OCI-LY1 (cell line): ENCODE data around the gene KRTAP16-1.

Source experiments
- H2AFZ ChIP-seq: fragments of 200-600 bp; sonication (generic), shearing (Covaris generic); 2 replicates; pipeline ENCODE4 v1.6.0; 2014; ENCODE audit warnings: antibody characterized with exemption, mild to moderate bottlenecking, low read length
- H3F3A ChIP-seq: fragments of 200-600 bp; sonication (generic), shearing (Covaris generic); 2 replicates; pipeline ENCODE4 v1.6.0; 2014; ENCODE audit warnings: mild to moderate bottlenecking, antibody characterized with exemption, low read length, moderate library complexity; ENCODE audit not compliant: insufficient read depth
- H3K27ac ChIP-seq: fragments of 200-600 bp; sonication (generic); 2 replicates; pipeline ENCODE4 v1.5.1; 2014; ENCODE audit warnings: low read length, mixed run types, mild to moderate bottlenecking, low read depth; ENCODE audit not compliant: poor library complexity, severe bottlenecking
- H3K27me3 ChIP-seq: fragments of 200-600 bp; sonication (generic); 2 replicates; pipeline ENCODE4 v1.6.0; 2014; ENCODE audit warnings: antibody characterized with exemption, mild to moderate bottlenecking, low read length, moderate library complexity; ENCODE audit not compliant: insufficient read depth
- H3K36me3 ChIP-seq: fragments of 200-600 bp; sonication (generic); 2 replicates; pipeline ENCODE4 v1.6.1; 2014; ENCODE audit warnings: mild to moderate bottlenecking, antibody characterized with exemption, low read length, moderate library complexity, mixed read lengths; ENCODE audit not compliant: insufficient read depth
- H3K4me1 ChIP-seq: fragments of 200-600 bp; sonication (generic); 2 replicates; pipeline ENCODE4 v1.5.1; 2014; ENCODE audit warnings: mild to moderate bottlenecking, low read length, moderate library complexity; ENCODE audit not compliant: insufficient read depth, severe bottlenecking
- H3K4me2 ChIP-seq: fragments of 200-600 bp; sonication (generic), shearing (Covaris generic); 2 replicates; pipeline ENCODE4 v1.6.1; 2014; ENCODE audit warnings: low read length
- H3K4me3 ChIP-seq: fragments of 200-600 bp; sonication (generic); 2 replicates; pipeline ENCODE4 v1.5.1; 2014; ENCODE audit warnings: low read length, low read depth, mild to moderate bottlenecking, mixed read lengths; ENCODE audit not compliant: poor library complexity, severe bottlenecking
- H3K79me2 ChIP-seq: fragments of 200-600 bp; shearing (Covaris generic); 2 replicates; pipeline ENCODE4 v1.6.1; 2016; ENCODE audit warnings: mixed run types, low read length, mixed read lengths; ENCODE audit not compliant: insufficient read depth
- H3K9ac ChIP-seq: fragments of 200-600 bp; sonication (generic), shearing (Covaris generic); 2 replicates; pipeline ENCODE4 v1.6.1; 2014; ENCODE audit warnings: mild to moderate bottlenecking, low read length, mixed read lengths
- H3K9me2 ChIP-seq: fragments of 200-600 bp; sonication (generic), shearing (Covaris generic); 2 replicates; pipeline ENCODE4 v1.6.1; 2014; ENCODE audit warnings: low read depth, mild to moderate bottlenecking, low read length, mixed read lengths
- H3K9me3 ChIP-seq: fragments of 200-600 bp; shearing (Covaris generic); 2 replicates; pipeline ENCODE4 v1.6.1; 2014; ENCODE audit warnings: low read length, mixed read lengths
- H4K20me1 ChIP-seq: fragments of 200-600 bp; sonication (generic), shearing (Covaris generic); 2 replicates; pipeline ENCODE4 v1.6.0; 2016; ENCODE audit warnings: mild to moderate bottlenecking, low read length; ENCODE audit not compliant: insufficient read depth
- EZH2 ChIP-seq: fragments of 200-600 bp; sonication (generic), shearing (Covaris generic); IDR thresholded peaks from 2 replicates; pipeline ENCODE4 v1.8.0; 2017; ENCODE audit warnings: borderline replicate concordance, mixed run types, mild to moderate bottlenecking, antibody characterized with exemption, low read length, moderate library complexity, mixed read lengths
- TF ChIP-seq, protein P1 (sequence below): fragments of 200-600 bp; sonication (generic), shearing (Covaris generic); IDR thresholded peaks from 2 replicates; pipeline ENCODE4 v1.5.1; 2017; ENCODE audit warnings: mild to moderate bottlenecking, antibody characterized with exemption, low read length, moderate library complexity, mixed read lengths

Gene KRTAP16-1

DNA sequence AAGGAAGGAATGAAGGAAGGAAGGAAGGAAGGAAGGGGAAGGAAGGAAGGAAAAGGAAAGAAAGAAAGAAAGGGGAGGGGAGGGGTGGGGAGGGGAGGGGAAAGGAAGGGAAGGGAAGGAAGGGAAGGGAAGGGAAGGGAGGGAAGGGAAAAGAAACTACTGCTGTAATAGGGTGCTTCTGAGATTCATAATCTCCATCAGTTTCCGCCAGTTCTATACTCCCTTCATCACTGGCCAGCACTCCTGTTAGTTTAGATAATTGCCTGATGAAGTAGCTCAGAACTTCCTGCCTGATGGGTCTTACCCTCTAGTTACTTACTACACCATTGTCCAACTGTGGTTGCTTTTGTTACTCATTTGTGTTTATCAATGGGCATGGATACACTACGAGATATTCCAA, 45.9 kb downstream of the KRTAP16-1 start:
- H3K4me1 ChIP-seq = no peaks in the 10 kb centered on the region
- H3K9me3 ChIP-seq = no peaks in the 10 kb centered on the region
- H3K4me2 ChIP-seq = no peak overlapping the region
- H3K4me3 ChIP-seq = no peak overlapping the region
- no peaks in the 10 kb centered on the region for H4K20me1 ChIP-seq
- H2AFZ ChIP-seq = no peak overlapping the region
- TF ChIP-seq, protein P1, sequence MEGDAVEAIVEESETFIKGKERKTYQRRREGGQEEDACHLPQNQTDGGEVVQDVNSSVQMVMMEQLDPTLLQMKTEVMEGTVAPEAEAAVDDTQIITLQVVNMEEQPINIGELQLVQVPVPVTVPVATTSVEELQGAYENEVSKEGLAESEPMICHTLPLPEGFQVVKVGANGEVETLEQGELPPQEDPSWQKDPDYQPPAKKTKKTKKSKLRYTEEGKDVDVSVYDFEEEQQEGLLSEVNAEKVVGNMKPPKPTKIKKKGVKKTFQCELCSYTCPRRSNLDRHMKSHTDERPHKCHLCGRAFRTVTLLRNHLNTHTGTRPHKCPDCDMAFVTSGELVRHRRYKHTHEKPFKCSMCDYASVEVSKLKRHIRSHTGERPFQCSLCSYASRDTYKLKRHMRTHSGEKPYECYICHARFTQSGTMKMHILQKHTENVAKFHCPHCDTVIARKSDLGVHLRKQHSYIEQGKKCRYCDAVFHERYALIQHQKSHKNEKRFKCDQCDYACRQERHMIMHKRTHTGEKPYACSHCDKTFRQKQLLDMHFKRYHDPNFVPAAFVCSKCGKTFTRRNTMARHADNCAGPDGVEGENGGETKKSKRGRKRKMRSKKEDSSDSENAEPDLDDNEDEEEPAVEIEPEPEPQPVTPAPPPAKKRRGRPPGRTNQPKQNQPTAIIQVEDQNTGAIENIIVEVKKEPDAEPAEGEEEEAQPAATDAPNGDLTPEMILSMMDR = no peak
- no peak for TF ChIP-seq EZH2
- no peaks in the 10 kb centered on the region for H3F3A ChIP-seq
- no peak overlapping the region for H3K27ac ChIP-seq
- no peaks in the 10 kb centered on the region for H3K79me2 ChIP-seq
- H3K9ac ChIP-seq = no peak overlapping the region
- H3K36me3 ChIP-seq = no peaks in the 10 kb centered on the region
- no peaks in the 10 kb centered on the region for H3K27me3 ChIP-seq
- H3K9me2 ChIP-seq = no peaks in the 10 kb centered on the region

DNA sequence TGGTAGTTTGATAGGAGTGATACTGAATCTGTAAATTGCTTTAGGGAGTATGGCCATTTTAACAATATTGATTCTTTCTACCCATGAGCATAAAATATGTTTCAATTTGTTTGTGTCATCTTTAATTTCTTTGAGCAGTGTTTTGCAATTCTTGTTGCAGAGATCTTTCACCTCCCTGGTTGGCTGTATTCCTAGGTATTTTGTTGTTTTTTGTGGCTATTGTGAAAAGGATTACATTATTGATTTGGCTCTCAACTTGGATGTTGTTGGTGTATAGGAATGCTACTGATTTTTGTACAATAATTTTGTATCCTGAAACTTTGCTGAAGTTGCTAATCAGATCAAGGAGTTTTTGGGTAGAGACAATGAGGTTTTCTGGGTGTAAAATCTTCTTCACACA, 50.7 kb downstream of the KRTAP16-1 start:
- no peak overlapping the region for H2AFZ ChIP-seq
- no peak overlapping the region for H3K4me3 ChIP-seq
- H4K20me1 ChIP-seq = no peaks in the 10 kb centered on the region
- H3K27me3 ChIP-seq = no peaks in the 10 kb centered on the region
- H3K4me2 ChIP-seq = no peak overlapping the region
- H3K9ac ChIP-seq = no peak overlapping the region
- H3K36me3 ChIP-seq = no peaks in the 10 kb centered on the region
- no peaks in the 10 kb centered on the region for H3K79me2 ChIP-seq
- TF ChIP-seq, protein P1 = no peak
- no peak for TF ChIP-seq EZH2
- no peak overlapping the region for H3K27ac ChIP-seq
- H3K9me2 ChIP-seq = no peaks in the 10 kb centered on the region
- no peaks in the 10 kb centered on the region for H3F3A ChIP-seq
- no peaks in the 10 kb centered on the region for H3K4me1 ChIP-seq
- no peaks in the 10 kb centered on the region for H3K9me3 ChIP-seq
